ENCODE data around the gene SULT4A1. TPM values are rescaled to one million over a fixed set of nuclear protein-coding genes. Genes with fewer than 3 reads are reported as not detected.

SULT4A1 gene
- total RNA-seq, 1 donor = not detected

DNA sequence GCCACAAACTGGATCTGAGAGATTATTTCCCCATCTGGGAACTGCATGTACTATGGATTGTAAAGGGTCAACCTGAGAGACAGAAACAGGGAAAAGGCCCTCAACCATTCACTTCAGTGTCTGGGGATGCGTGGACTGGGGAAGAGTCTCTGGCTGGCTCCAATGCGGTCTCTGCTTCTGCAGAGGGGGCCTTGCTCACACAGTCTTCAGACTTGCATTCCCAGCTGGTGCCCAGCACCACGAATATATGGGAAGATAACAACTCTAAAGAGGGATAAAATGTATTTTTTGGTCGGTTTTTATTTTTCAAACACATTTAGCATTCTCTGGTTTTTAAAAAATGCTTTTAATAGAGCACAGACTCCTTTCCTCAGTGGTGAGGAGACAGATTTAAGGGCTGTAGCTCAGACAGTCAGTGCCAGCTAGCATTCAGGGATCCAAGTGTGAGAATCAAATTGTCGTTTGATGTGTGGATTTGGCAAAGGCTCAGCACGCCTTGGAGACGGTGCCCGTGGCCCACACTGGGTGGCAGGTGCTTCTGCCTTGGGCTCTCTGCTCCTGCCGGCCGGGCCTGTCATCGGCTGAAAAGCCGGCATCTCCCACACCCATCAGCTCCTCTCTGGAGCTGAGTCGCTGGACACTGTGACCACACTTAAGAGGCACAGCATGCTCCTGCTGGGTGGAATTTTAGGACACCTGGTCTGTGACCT, 42.2 kb downstream of the SULT4A1 start:
- no peak for DNase-seq (ENCODE audit: low read depth)
- TF ChIP-seq, protein P1, sequence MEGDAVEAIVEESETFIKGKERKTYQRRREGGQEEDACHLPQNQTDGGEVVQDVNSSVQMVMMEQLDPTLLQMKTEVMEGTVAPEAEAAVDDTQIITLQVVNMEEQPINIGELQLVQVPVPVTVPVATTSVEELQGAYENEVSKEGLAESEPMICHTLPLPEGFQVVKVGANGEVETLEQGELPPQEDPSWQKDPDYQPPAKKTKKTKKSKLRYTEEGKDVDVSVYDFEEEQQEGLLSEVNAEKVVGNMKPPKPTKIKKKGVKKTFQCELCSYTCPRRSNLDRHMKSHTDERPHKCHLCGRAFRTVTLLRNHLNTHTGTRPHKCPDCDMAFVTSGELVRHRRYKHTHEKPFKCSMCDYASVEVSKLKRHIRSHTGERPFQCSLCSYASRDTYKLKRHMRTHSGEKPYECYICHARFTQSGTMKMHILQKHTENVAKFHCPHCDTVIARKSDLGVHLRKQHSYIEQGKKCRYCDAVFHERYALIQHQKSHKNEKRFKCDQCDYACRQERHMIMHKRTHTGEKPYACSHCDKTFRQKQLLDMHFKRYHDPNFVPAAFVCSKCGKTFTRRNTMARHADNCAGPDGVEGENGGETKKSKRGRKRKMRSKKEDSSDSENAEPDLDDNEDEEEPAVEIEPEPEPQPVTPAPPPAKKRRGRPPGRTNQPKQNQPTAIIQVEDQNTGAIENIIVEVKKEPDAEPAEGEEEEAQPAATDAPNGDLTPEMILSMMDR (IDR thresholded peaks at IDR 0.05; ENCODE audit: insufficient read depth, low read length) = no peak
- H3K4me3 ChIP-seq (ENCODE audit: low read depth, low read length) = no peak overlapping the region

DNA sequence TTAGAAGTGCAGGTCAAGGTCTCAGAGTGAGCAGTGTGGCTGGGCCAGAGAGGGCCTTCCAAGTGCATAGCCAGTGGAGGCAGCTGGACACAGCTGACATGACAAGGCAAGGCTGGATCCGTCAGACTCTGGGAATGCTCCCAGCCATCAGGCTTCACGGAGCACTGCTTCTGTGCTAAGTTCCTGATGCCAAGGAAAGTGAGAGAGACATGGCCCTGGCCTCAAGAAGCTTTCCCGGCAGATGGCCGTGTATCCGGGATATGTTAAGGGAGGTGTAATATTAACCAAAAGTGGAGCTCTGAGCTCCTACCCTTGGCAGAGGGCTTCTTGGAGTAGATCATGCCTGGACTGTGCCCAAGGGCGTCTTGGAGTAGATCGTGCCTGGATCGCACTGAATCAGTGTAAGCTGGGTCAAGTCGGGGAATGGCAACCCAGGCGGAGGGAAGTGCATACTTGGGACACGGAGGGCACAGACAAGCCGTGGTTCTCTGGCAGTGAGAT, 42.8 kb downstream of the SULT4A1 start:
- no peak overlapping the region for H3K4me3 ChIP-seq (ENCODE audit: low read depth, low read length)
- no peak for DNase-seq (ENCODE audit: low read depth)
- TF ChIP-seq, protein P1 (IDR thresholded peaks at IDR 0.05; ENCODE audit: insufficient read depth, low read length) = no peak

DNA sequence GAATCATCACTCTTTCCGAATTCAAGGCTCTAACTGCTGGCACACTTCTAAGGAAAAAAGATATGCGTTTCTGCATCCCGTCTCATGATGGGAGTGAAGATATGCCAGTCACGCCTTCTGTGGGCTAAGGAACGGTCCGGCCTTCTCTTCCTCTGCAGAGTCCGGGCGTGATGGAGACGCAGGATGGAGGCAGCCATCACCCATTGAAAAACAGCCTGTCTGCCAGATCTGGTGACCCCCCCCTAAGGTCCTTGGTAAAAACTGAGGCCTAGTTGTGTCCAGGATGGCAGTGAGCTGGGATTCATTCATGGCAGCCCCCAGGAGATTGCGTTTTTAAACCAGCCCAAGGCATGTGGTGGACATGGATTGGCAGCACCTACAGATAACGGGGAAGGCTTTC, 43.3 kb downstream of the SULT4A1 start:
- TF ChIP-seq, protein P1 (IDR thresholded peaks at IDR 0.05; ENCODE audit: insufficient read depth, low read length) = no peak
- no peak overlapping the region for H3K4me3 ChIP-seq (ENCODE audit: low read depth, low read length)
- no peak for DNase-seq (ENCODE audit: low read depth)

DNA sequence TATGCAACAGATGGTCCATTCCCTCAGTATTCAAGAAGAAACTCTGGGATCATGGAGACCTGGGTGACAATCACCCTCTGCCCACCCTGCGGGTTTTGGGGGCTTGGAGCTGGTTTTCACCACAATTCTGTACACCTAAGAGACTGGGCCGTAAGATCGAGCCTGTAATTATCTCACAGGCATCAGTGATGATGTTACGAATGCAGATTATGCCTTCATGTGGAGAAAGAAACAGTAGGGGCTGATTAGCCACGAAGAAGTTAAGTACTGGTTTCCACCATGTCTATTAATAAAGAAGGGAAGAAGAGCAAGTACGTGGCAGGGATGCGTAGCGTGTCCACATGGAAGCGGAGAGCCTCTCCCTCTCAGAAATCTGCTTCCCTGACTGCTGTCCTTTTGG, 44.9 kb downstream of the SULT4A1 start:
- no peak for DNase-seq (ENCODE audit: low read depth)
- no peak overlapping the region for H3K4me3 ChIP-seq (ENCODE audit: low read depth, low read length)
- TF ChIP-seq, protein P1 (IDR thresholded peaks at IDR 0.05; ENCODE audit: insufficient read depth, low read length) = no peak

DNA sequence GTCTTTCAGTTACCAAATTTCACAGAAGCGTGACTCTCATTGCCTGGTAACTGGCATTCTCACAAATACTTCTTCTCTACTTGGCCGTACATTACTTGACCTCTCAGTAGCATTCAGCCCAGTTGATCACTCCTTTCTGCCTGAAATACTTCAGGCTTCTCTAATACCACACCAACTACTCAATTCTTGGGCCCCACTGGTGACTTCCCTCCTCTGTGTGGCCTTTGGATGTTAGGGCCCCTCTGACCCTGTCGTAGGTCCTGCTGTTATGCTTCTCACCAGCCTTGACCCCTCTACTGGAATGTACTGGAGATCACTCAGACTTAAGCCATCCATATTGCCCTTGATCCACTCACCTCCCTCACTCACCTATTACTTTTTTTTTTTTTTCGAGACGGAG, 48.0 kb downstream of the SULT4A1 start:
- TF ChIP-seq, protein P1 (IDR thresholded peaks at IDR 0.05; ENCODE audit: insufficient read depth, low read length) = no peak
- no peak for DNase-seq (ENCODE audit: low read depth)
- no peak overlapping the region for H3K4me3 ChIP-seq (ENCODE audit: low read depth, low read length)

DNA sequence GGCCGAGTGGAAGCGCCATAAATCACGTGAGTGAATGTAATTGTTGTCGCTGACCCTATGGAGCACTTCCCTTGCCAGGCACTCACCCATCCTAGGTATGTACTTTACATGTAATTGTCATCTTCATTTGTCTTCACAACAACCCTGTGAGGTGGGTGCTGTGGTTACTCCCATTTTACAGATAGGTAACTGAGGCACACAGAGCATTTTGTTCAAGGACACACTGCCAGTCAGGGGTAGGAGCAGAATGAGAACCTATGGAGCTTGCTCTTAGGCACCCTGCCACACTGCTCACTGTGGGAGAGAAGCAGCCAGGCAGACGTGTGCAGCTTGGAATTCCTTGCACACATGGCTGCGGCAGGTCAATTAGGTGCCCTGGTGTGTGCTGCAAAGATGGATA, 49.4 kb downstream of the SULT4A1 start:
- DNase-seq (ENCODE audit: low read depth) = no peak
- H3K4me3 ChIP-seq (ENCODE audit: low read depth, low read length) = peak overlapping the region; percentile 97
- TF ChIP-seq, protein P1 (IDR thresholded peaks at IDR 0.05; ENCODE audit: insufficient read depth, low read length) = no peak
